HG03039 (cell line): ENCODE measurements around the gene ABCA13.

Source experiments
- ATAC-seq: cut with Tn5 transposase; IDR thresholded peaks from one replicate; pipeline ENCODE4 v1.9.1; 2021; ENCODE audit warnings: mild to moderate bottlenecking, moderate library complexity; ENCODE audit not compliant: unreplicated experiment

ABCA13 gene

DNA sequence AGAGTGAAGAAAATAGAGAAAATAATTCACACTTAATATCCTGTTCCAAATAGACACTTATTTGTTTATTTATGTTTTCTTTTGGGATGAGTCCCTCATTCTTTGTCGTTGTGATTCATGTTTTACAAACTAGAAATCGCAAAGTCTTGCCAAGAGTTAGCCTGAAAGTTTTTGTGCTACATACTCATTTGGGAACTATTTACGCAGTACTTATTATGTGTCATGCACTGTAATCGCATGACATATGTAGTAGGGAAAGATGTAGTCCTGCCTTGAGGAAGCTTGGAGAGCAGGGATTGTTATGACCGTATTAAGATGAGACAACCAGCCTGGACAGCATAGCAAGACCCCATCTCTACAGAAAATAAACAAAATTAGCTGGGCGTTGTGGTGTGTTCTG lies 189.3 kb downstream of the ABCA13 start:
- ATAC-seq = no peak

DNA sequence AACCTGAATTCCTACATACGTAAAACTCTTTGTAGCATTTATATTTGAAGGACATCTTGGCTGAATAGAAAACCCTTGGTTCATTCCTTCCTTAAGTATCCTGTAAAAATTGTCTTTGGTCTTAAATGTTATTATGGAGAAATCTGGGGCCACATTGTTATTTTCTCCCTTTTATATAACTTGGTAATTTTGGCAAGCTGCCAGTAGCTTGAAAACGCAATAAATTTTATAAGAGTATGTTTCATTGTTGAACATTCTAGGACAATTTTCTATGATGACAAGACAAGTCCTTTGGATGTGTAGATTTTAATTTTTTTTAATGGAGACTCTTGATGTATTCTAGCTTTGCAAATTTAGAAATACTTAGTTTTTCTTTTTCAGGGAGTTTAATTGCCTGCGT lies 191.9 kb downstream of the ABCA13 start:
- no peak for ATAC-seq

- ATAC-seq = no peak
Observed at GRCh38 chr7:48365010-48365409, 193.8 kb downstream of the ABCA13 start.

DNA sequence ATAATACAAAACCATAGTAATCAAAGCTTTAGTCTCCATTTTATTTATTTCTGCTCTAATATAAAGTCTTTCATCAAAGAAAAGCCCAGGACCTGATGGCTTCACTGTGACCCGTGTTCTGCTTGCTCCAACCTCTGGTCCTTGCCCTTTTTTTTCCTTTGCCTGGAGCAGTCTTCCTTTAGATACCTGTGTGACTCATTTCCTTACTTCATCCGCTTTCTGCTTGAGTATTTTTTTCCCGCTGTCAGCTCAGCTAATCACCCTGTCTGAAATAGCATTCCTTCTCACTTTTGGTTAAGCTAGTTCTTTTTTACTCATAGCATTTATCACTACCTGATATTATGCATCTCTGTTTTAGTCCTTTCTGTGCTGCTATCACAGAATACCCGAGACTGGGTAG lies 194.8 kb downstream of the ABCA13 start:
- no peak for ATAC-seq

- ATAC-seq = no peak
Observed at GRCh38 chr7:48376263-48376662, 205.0 kb downstream of the ABCA13 start.

DNA sequence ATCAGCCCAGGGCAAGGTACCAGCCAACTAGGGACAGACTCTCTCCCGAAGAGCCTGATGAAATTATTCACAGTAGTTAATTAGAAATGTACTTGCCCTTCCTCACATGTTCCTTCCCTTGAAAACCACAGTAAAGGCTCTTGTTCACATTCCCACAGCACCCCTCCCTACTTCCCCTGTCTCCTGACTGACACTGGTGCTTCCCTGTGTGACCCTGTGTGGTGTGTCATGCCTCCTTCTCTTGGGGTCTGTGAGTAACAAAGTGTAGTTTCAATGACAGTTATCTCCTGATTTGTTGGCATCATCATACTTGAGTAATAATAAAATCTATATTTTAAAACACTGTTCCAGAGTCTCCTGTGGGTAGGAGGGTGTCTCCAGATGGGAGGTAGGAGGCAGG lies 209.7 kb downstream of the ABCA13 start:
- no peak for ATAC-seq

DNA sequence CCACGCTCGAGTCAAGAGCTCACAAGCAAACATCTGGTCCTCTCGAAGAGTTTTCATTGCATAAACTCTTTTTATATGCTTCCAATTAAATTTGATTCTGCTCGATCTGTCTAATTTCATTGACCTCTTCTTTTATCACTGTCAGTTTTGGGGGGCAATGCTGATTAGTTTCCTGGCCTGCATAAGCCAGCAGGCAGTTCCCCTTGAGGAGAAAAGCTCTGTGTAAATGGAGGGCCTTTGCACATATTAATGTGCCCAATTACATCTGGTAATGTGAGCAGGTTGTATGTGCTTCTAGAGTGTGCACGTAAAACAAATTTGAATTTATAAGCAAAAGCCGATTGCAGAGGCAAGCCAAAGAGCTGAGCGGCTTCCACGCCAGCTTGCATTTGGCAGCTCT lies 210.3 kb downstream of the ABCA13 start:
- ATAC-seq = no peak

- ATAC-seq = no peak
Observed at GRCh38 chr7:48384180-48384752, 213.0 kb downstream of the ABCA13 start.

DNA sequence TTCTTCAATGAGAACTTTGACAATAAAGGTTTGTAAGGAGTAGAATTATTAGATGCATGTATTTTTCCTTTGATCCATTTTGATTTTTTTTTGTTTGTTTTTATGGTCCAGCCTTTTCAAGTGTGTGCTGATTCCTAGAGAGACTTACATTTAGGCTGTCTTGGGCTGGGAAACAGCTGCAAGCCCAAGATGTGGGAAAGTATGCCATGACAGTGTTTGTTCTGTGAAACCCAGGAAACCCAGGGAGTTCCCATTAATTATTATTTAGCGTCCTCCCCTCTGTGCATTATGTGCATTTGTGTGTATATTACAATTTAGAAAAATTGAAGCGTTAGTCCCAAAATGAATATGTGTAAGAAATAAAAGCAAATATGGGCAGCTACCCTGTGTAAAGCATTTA lies 216.7 kb downstream of the ABCA13 start:
- no peak for ATAC-seq

GRCh38 chr7:48388911-48389310 lies 217.7 kb downstream of the ABCA13 start:
- ATAC-seq = no peak

- ATAC-seq = no peak
Observed at GRCh38 chr7:48389977-48390376, 218.7 kb downstream of the ABCA13 start.

GRCh38 chr7:48390388-48391327 lies 219.4 kb downstream of the ABCA13 start:
- ATAC-seq = no peak

- no peak for ATAC-seq
Observed at GRCh38 chr7:48398191-48398590, 226.9 kb downstream of the ABCA13 start.

DNA sequence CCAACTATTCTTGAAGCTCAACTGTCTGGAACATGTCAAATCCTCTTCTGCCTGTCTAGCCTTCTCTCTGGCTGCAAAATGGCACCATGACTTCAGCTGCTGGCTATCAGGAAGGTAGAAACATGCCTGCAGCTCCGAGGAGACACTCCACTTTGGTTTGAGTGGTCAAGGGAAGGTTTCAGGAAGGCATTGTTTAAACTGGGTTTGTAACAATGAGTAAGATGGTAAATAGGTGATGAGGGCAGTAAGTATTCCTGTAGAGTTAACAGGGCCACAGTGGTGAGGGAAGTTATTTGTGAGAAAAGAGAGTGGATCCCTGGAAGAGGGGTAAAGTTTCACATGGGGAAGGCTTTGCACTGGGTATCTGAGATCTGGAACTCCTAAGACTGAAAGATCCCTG lies 231.5 kb downstream of the ABCA13 start:
- ATAC-seq = no peak

DNA sequence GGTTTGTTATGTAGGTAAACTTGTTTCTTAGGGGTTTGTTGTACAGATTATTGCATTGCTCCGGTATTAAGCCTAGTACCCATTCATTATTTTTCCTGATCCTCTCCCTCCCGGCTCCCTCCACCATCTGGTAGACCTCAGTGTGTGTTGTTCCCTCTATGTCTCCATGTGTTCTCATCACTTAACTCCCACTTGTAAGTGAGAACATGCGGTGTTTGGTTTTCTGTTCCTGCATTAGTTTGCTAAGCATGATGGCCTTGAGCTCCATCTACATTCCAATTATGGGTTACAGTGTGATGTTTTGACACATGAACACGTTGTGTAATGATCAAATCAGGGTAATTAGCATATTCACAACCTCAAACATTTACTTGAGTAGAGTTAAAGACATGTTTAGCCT lies 237.5 kb downstream of the ABCA13 start:
- no peak for ATAC-seq

DNA sequence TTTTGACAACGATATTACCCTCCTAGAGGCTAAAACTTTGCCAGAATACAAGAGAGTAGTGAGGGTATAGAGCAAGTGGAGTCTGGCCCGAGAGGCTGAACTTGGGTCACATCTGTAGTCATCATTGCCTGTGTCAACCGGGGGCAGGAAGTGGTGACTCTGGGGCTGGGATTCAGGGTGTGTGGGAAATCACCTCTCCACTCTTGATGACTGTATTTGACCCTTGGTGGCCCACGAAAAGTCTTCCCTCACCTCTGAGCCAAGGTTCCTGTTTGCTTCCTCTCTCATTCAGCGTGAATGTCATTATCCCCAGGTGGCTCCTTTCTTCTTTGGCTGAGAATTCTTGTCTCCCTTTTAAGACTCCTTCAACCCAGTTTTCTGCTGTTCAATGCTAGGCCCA lies 240.4 kb downstream of the ABCA13 start:
- ATAC-seq = no peak

DNA sequence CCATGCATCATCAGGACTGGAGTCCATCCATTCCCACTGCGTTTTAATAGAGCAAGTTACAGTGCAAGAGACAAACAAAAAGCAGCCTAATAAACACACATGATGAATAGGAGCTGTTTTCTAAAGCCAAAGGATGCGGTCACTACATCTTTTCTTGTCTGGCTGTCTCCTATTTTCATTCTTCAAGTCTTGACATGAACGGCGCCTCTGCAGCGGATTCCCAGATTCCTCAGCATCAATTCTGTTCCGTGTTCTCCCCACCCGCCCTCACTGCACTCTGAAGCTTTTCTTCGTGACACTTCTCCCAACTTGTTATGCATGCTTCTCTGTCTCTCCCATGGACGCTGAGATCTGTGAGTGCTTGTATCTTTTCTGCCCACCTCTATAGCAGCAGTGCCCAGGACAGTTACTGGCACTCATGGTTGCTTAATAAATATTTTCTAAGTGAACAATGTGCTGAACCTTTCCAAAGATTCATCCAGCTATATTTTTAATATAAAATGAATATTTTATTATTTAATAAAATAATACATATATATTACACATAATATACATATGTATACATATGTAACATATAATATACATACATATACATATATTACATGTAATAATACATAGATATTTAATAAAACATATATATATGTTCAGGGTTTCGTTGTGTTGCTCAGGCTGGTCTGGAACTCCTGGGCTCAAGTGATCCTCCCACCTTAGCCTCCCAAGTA lies 242.9 kb downstream of the ABCA13 start:
- no peak for ATAC-seq

- no peak for ATAC-seq
Observed at GRCh38 chr7:48416327-48416908, 245.2 kb downstream of the ABCA13 start.

- no peak for ATAC-seq
Observed at GRCh38 chr7:48419401-48419800, 248.1 kb downstream of the ABCA13 start.

GRCh38 chr7:48420206-48420605 lies 248.9 kb downstream of the ABCA13 start:
- no peak for ATAC-seq

- no peak for ATAC-seq
Observed at GRCh38 chr7:48421357-48421756, 250.1 kb downstream of the ABCA13 start.
